Measurements from ENCODE around the gene CYYR1.

- TF ChIP-seq EZH2phosphoT487 (IDR thresholded peaks at IDR 0.05; ENCODE audit: insufficient read depth, low read depth) (no peak), EZH2 (IDR thresholded peaks at IDR 0.05; ENCODE audit: insufficient read depth, poor library complexity, severe bottlenecking) (no peak)
Measured at GRCh38 chr21:26491663-26492062, 81.4 kb downstream of the CYYR1 start.
